Epithelial cell of prostate (primary cell): ENCODE measurements around the gene WASF2.
A peak's percentile ranks its signal among the peaks of the same experiment; 100 is the strongest.
"Not testable (repeated sequence)": the region's sequence is repeated elsewhere in the genome, so short reads cannot be mapped to it uniquely, and the experiment has no call there.

ENCODE experiments used
- DNase-seq: peaks from one replicate; pipeline ENCODE4 v3.0.0-alpha.2; 2011; ENCODE audit warnings: low read depth, low spot score
- H3K27ac ChIP-seq: fragments of 450-650 bp; 2 replicates; pipeline ENCODE4 v1.5.1; 2017; ENCODE audit warnings: mild to moderate bottlenecking

Gene WASF2

DNA sequence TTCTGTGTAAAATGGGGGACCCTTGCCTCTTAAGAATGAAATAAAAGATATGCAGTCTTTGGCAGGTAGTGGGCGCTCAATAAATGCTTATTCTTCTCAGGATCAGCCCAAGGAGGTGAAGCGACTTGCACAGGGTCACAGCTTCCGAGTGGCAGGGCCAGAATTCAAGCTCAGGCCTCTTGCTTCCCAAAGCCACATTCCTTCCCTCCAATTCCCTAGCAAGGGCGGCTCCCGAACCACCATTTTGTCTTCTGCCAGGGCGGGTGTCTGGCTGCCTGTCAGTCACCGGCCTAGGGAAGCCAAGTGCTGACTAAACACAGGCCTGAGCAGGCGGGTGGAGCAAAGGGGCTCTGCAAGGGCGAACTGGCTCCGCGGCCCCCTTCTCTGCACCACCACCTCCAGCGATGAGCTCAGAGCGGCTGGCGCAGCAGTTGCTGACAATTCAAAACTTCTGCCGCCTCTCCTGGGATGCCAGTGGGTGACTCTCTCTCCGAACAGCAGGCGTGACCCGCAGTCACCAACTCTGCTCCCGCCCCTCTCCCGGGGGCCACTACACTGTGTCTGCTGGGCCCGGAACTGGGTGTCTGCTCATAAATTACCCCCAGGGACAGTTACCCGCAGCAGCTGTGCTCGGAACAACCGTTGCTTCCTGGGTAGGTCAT, 86.8 kb downstream of the WASF2 start:
- DNase-seq, result no peak
- peak overlapping the region; percentile 51 for H3K27ac ChIP-seq

DNA sequence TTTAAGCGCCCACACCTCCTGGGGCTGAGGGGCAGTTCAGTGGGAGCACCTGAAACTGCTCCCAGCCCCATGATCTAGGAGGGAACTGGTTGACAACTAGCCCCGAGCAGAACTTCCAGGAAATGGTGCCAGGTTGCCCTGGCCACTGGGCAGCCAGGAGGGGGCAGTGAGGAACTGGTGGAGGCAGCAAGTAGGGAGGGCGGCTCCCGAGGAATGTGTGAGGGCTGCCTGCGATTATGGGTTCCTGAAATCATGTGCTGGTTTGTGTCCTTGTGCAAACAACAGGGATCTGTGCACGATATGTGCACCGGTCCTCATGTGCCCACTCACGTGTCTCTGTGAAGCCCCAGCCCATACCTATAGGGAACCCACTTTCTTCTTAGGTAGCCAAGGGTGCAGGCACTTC, 87.6 kb downstream of the WASF2 start:
- H3K27ac ChIP-seq, result peak overlapping the region; percentile 51
- DNase-seq, result no peak

DNA sequence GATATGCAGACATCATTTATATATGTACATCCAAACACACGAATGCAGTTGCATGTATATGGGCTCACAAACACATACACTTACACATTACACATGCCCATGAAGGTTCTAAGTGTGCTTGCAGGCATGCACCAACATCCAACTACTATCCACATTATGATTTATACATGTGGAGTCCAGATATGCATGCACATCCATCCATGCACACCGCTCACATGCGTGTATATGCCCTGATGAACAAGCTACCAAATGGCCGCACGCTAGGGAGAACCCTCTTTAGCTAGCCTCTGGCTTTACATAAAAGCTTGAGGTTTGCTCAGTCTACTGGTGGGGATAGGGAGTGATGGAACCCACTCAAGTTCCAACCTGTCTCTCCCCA, 89.0 kb downstream of the WASF2 start:
- no peak overlapping the region for H3K27ac ChIP-seq
- DNase-seq, result no peak

DNA sequence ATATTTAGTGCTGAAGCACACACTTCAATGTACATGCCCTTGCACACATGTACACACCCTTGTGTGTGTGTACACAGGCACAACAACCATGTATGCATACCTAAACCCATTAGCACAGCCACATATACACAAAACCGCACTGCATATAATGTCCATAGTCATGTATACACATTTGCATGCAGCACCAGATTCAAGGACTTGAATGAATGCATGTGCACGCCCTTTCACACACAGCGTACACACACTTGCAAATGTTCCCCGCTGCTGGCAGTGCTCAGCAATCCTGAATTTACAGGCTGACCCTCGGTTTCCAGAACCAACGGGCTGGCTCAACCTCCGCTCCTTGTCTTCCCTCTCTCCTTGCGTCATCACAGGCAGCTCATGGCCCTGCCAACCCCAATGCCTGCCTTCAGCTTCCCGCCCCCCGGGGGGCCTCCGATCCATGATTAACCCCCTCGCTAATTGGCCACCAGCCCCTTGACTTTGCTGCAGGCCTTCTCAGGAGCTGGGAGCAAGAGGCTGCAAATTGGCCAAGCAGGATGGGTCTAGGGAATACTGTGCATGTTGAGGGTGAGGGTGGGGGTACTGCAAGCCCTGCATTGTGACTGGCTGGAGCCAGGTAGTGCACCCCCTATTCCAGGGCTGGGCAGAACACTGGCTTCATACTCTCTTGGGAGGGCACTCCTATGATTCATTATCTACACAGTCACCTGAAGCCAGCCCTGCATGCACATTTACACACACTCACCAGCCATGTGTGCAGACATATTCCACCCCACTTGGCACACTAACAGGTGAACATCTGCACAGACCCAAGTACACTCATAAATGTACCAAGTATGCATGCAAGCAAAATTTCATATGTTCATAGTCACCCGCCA, 89.6 kb downstream of the WASF2 start:
- no peak for DNase-seq
- no peak overlapping the region for H3K27ac ChIP-seq

DNA sequence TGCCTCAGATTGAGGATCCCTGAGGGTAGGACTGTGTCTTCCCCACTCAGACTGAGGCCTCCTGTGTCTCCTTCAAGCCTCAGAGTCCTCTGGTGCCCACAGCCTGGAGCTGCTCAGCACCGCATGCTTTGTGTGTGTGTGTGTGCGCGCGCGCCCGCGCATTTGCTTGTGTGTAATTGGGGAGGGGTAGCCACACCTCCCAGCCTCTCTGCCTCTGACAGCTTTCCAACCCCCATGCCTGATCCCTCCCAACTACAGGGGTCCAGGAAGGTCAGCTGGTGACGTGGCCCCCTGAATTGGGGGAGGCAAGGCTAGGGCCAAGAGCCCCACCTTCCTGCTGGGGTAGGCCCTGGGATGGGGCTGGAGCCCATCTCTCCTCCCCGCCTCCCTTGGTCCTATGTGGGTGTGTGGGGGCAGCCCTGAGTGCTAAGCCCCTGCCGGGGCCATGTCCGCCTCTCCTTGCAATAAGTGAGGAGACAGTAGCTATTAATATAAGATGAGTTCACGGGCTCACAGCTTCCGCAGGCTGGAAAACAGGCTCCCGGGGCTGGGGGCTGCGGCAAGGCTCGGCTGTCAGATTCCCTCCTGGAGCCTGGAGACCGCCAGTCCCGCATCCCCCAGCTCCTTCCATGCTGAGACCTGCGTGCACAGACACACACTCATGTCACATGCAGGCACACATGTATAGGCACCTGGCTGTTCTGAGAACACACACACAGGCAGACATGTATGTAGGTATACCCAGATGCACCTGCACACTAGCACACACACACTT, 90.5 kb downstream of the WASF2 start:
- H3K27ac ChIP-seq, result no peak overlapping the region

DNA sequence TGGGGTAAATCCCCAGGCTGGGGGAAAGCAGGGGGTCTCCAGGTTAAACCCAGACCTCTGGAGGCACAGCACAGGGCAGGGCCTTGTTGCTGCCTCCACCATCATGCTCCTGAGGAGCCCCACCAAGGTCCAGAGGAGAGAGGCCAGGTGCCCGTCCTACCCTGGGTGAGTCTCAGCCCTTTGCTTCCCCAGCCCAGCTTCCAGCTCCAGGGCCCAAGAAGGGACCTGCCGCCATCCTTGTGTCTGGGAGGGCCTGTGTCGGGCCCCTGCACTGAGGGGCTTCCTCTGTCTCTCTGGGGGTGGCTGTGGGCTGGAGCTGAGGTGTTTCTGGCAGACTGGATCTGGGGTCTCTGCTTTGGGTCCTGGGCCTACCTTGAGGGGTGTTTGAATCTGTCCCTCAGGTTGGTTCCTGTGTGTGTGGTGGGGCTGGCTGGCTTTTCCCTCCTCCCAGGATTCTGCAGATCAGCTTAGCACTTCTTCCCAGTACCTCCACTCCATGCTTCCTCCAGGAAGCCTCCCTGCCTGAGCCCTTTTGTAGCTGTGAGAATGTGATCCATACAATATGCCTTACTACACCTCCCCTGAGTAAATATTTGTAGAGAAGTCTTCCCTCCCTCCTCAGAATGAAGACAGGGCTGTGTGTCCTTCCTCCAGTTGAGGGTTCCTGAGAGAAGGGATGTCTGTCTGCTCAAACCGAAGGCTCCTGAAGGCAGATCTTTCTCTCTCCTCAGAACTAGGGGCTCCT, 91.4 kb downstream of the WASF2 start:
- DNase-seq, result no peak
- no peak overlapping the region for H3K27ac ChIP-seq

More for the DNA sequence above, 90.5 kb downstream of the WASF2 start:
- no peak for DNase-seq

DNA sequence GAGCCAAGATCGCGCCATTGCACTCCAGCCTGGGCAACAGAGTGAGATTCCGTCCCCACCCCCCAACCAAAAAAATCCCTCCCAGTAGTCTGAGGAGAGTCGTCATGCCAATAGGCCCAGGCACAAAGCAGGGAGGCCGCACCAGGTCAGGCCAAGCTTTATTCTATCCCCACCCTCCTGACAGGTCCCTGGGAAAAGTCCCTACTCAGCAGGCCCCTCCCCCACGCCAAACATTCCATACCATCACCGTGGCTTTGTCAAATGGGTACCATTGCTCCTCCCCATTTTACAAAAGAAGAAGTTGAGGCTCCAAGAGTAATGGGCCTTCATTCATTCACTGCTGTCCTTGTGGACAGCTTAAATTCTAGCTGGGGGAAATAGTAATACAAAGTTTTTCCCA, 92.2 kb downstream of the WASF2 start:
- DNase-seq, result no peak
- no peak overlapping the region for H3K27ac ChIP-seq

DNA sequence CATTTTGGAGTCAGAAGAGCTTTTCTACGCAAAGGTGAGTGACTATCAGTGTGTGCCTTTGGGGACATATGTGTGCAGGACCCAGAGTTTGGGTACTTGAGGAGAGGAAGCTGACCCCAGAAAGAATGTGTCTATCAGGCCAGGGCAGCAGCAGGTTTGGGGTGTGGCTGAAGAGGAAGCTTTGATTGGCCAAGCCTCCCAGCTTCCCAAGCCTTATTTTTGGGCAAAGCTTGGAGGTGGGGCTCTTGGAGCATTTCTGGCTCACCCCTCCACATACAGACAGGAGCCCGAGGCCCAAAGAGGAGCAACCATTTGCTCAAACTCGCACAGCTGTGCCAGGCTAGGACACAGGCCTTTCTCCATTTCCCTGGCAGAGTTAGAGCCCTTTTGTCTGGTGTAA, 92.9 kb downstream of the WASF2 start:
- DNase-seq, result no peak
- H3K27ac ChIP-seq, result no peak overlapping the region

DNA sequence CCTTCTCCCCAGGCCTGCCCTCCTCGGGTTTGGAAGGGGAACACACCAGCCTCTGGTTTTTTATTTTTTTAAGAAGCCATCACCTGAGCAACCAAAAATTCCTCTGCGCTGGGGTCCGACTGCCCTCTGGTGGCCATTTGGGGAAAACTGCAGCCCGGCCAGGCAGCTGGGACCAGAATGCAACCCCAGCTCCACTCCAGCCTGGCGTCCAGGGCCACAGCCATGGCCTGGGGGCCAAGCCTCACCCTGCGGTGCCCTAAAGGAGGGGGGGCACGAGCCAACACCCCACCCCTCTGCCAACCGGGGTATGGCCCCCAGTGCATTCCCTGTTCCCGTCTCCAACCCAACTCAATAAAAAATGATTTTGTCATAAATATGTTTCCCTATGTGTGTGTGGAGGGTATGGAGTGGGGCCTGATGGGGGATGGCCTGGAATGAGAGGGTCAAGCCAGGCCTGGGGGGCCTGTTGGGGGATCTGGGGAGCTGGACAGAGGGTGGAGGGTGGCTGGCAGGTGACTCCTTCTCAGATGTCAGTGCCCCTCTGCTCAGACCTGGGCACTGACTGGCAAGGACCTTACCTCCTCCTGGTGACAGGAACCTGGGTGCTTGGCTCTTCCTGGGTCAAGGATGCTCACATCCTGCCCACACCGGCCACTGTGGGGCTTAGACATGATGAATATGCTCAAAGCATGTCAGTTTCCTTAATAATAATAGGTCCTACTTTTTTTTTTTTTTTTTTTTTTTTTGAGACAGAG, 94.3 kb downstream of the WASF2 start:
- no peak for DNase-seq
- H3K27ac ChIP-seq, result no peak overlapping the region

DNA sequence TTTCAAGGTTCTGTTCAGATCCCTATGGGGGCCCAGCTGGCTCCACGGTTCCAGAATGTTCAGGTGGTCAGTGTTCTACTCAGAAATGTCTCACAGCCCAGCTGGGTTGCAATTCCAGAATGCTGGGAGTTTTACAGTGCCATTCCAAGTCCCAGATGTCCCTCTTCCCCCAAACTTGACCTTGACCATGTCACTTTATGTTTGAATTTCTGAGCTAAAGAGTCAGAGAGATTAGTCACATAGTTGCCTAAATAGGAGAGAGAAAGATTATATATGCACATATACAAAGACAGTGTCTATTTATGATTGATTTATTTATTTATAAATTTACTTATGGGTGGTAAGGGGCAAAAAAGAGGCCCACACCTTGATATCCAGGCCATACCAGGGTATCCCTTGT, 95.0 kb downstream of the WASF2 start:
- no peak for DNase-seq
- H3K27ac ChIP-seq, result no peak overlapping the region

DNA sequence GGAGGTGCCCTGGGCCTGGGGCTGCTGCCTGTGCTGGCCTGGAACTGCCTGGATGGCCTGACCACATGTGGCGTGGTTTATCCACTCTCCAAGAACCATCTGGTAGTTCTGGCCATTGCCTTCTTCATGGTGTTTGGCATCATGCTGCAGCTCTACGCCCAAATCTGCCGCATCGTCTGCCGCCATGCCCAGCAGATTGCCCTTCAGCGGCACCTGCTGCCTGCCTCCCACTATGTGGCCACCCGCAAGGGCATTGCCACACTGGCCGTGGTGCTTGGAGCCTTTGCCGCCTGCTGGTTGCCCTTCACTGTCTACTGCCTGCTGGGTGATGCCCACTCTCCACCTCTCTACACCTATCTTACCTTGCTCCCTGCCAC, 95.7 kb downstream of the WASF2 start:
- no peak for DNase-seq
- H3K27ac ChIP-seq, result no peak overlapping the region

DNA sequence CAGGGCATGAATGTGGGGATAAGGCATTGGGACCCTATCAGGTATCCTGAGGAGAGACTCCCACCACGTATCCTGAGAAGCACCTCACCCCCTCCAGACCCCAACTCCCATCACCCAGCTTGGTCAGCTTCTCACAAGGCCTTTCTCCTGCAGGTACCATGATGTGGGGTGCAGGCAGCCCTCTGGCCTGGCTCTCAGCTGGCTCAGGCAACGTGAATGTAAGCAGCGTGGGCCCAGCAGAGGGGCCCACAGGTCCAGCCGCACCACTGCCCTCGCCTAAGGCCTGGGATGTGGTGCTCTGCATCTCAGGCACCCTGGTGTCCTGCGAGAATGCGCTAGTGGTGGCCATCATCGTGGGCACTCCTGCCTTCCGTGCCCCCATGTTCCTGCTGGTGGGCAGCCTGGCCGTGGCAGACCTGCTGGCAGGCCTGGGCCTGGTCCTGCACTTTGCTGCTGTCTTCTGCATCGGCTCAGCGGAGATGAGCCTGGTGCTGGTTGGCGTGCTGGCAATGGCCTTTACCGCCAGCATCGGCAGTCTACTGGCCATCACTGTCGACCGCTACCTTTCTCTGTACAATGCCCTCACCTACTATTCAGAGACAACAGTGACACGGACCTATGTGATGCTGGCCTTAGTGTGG, 96.2 kb downstream of the WASF2 start:
- no peak overlapping the region for H3K27ac ChIP-seq
- no peak for DNase-seq

DNA sequence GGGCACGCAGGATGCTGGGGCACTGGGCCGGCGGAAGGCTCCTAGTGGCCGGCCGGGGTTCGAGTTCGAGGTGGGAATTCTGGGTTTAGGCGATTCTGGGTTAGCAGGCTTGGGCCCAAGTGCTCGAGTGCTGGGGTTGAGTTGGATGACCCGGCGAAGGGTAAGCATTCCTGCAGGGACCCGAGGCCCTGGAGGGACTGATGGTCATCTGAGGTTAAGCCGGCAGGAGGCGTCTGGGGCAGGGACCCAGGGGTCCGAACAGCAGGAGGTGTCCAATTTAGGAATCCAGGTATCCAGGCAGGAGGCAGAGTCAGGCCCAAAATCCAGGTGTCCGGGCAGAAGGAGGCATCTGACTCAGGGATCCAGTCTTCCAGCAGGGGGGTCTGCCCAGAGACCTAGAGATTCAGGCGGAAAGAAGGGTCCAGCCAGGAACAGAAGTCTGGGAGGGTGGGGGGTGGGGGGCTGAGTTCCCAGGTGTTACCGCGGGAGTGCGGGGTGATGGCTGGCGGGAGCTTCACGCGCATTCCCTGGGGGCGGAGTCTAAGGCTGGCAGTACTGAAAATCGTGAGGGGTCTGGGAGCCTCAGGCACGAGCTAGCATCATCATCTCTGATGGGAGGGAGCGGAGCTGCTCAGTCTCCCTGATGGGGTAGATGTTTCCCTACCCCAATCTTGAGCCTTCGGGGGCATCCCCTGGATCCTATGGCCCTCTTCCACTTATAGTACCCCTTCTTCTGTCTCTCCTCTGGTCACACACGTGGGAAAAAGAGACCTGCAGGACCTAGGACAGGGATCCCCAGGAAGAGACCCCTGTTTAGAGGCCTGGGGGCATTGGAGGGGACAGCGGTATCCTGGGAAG, 97.0 kb downstream of the WASF2 start:
- H3K27ac ChIP-seq, result peak overlapping the region; percentile 13
- DNase-seq, result no peak

DNA sequence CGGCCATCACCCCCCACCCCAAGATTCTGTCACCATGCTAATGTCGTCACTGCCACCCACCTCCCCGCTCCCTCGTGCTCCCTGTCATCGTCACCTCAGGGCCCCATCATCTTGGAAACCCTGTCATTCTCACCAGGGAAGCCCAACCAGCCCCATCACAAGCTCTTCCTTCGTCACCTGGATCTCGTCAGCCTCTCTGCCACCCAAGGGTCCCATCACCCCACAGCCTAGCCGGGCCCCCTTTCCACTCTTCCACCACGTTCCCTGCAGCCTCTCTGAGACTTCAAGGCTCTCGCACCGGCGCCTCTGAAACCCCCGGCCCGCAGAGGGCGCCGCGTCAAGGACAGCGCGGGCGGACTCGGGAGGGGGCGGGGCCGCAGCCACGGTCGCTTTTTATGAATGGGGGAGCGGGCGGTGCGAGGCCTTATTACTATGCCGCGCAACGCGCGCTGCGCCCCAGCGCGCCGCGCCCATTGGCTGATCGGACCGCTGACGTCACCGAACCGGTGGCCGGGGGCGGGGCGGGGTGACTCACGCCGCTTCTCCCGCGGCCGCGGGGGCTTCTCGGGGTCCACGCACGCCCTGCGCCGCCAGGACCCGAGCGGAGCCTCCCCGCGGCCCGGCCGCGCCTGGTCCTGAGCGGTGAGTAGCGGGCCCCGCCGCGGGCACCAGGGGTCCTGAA, 97.7 kb downstream of the WASF2 start, which contains the start of gene GPR3:
Gene GPR3 (plus strand): TSS at position 527 of the 682 bp plus-strand sequence. CDS start 1,177 bp downstream, outside the sequence.
- peak within 1 kb of the TSS; percentile 13 for H3K27ac ChIP-seq

DNA sequence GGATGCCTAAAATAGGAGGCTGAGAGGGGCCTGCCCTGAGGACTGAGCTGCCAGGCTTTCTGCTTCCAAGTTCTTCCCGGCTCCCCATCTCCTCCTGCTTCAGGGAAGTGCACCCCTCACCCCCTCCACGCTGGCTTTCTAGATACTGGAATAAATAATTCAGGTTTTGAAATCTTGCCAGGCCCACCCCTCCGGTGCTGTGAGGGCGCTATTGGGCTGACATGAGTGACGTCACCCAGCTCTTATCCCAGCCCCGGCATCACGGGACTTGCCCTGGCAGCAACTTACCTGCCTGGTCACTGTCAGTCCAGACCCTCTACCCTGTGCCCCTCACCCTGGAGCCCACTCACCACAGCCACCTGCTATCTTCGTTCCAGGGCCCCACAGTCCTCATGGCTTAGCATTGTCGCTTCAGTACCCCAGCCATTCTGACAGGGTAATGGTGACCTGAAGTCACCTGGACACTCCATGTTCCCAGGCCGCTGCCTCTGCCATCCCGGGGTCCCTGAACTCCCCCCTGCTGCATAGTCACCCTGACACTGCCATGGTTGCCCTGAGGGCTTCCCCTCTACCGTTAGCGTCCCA, 98.4 kb downstream of the WASF2 start:
- peak overlapping the region; percentile 13 for H3K27ac ChIP-seq
- DNase-seq, result no peak

More for the DNA sequence above, 97.7 kb downstream of the WASF2 start, which contains the start of gene GPR3:
- DNase-seq, result no peak

DNA sequence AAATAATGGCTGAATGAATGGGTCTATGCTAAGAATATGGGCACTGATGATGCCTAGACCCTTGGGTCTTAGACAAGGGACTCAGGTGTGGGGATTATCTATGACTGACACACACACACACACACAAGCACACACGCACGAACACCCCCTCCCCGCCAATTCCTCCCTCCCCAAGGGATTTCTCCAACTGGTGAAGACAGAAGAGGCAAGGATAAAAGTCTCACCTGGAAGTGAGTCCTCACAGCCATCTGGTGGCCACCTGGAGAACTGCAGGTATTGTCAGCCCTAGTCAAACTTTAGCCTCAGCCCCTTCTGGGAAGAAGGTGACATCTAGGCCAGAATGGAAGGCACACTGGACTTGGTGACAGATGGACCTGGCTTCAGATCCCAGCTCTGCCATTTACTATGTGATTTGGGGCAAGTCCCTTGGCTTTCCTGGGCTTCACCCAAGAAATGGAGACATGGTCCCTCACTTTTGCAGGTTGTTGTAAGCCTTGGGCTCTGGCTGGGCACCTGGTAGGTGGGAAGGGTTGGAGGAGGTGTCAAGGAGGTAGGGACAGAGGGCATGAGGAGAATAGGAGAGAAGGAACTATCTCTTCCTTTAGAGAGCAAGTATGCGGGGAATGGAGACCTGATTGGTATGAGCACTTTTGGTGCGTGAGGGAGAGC, 101.5 kb downstream of the WASF2 start:
- no peak overlapping the region for H3K27ac ChIP-seq
- DNase-seq, result no peak

DNA sequence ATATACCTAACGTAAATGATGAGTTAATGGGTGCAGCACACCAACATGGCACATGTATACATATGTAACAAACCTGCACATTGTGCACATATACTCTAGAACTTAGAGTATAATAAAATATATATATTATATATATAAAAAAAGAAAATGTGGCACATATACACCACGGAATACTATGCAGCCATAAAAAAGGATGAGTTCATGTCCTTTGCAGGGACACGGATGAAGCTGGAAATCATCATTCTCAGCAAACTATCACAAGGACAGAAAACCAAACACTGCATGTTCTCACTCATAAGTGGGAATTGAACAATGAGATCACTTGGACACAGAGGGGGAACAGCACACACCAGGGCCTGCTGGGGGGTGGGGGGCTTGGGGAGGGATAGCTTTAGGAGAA, 105.2 kb downstream of the WASF2 start:
- H3K27ac ChIP-seq, DNase-seq: not testable (repeated sequence)
